HEK293T (cell line): ENCODE results near the gene KCNJ18.
"Not testable (repeated sequence)": the region's sequence is repeated elsewhere in the genome, so short reads cannot be mapped to it uniquely, and the experiment has no call there.

Source experiments
- CTCF ChIA-PET: fragments of 350-600 bp; formaldehyde crosslinking; extraction: SDS; loops from one replicate; lab custom pipeline; 2021; ENCODE audit warnings: antibody characterized with exemption, inconsistent platforms; lab: Yijun Ruan, JAX
- POLR2A ChIA-PET: fragments of 350-600 bp; formaldehyde crosslinking; extraction: SDS; loops from one replicate; lab custom pipeline; 2020; ENCODE audit warnings: antibody characterized with exemption, inconsistent platforms; lab: Yijun Ruan, JAX
- DNase-seq: peaks from one replicate; pipeline ENCODE4 v3.0.0; 2012; ENCODE audit warnings: mixed read lengths; ENCODE audit errors: extremely low spot score
- ARNT ChIP-seq: fragments of 450-650 bp; IDR thresholded peaks from 2 replicates; pipeline ENCODE4 v1.6.1; 2017; ENCODE audit warnings: mild to moderate bottlenecking
- BHLHE40 ChIP-seq: fragments of 450-650 bp; IDR thresholded peaks from 2 replicates; pipeline ENCODE4 v1.6.1; 2016; ENCODE audit warnings: mild to moderate bottlenecking, moderate library complexity, borderline replicate concordance
- CTBP1 ChIP-seq: fragments of 450-650 bp; IDR thresholded peaks from 2 replicates; pipeline ENCODE4 v1.6.1; 2016; ENCODE audit warnings: borderline replicate concordance
- ELF4 ChIP-seq: fragments of 450-650 bp; IDR thresholded peaks from 2 replicates; pipeline ENCODE4 v1.6.1; 2017; ENCODE audit warnings: antibody characterized with exemption
- FOXK2 ChIP-seq: fragments of 450-650 bp; IDR thresholded peaks from 2 replicates; pipeline ENCODE4 v1.6.1; 2016; ENCODE audit warnings: mild to moderate bottlenecking
- FOXM1 ChIP-seq: fragments of 450-650 bp; IDR thresholded peaks from 2 replicates; pipeline ENCODE4 v1.6.1; 2017; ENCODE audit warnings: mild to moderate bottlenecking, borderline replicate concordance
- HDGF ChIP-seq: fragments of 450-650 bp; IDR thresholded peaks from 2 replicates; pipeline ENCODE4 v1.6.1; 2017; ENCODE audit warnings: antibody characterized with exemption, borderline replicate concordance
- L3MBTL2 ChIP-seq: fragments of 450-650 bp; conservative IDR thresholded peaks from 2 replicates; pipeline ENCODE4 v1.6.1; 2016; ENCODE audit warnings: mild to moderate bottlenecking
- LEF1 ChIP-seq: fragments of 450-650 bp; IDR thresholded peaks from 2 replicates; pipeline ENCODE4 v1.6.1; 2017; ENCODE audit warnings: mild to moderate bottlenecking, borderline replicate concordance
- NFRKB ChIP-seq: fragments of 450-650 bp; IDR thresholded peaks from 2 replicates; pipeline ENCODE4 v1.6.1; 2016; ENCODE audit warnings: mild to moderate bottlenecking, moderate library complexity
- SP1 ChIP-seq: fragments of 450-650 bp; IDR thresholded peaks from 2 replicates; pipeline ENCODE4 v1.6.1; 2017
- TARDBP ChIP-seq: fragments of 450-650 bp; IDR thresholded peaks from 2 replicates; pipeline ENCODE4 v1.6.1; 2016
- ZNF384 ChIP-seq: fragments of 450-650 bp; IDR thresholded peaks from 2 replicates; pipeline ENCODE4 v1.6.1; 2016
- TF ChIP-seq, protein P1 (sequence below): fragments of 450-650 bp; IDR thresholded peaks from 2 replicates; pipeline ENCODE4 v1.6.1; 2016

Gene KCNJ18

DNA sequence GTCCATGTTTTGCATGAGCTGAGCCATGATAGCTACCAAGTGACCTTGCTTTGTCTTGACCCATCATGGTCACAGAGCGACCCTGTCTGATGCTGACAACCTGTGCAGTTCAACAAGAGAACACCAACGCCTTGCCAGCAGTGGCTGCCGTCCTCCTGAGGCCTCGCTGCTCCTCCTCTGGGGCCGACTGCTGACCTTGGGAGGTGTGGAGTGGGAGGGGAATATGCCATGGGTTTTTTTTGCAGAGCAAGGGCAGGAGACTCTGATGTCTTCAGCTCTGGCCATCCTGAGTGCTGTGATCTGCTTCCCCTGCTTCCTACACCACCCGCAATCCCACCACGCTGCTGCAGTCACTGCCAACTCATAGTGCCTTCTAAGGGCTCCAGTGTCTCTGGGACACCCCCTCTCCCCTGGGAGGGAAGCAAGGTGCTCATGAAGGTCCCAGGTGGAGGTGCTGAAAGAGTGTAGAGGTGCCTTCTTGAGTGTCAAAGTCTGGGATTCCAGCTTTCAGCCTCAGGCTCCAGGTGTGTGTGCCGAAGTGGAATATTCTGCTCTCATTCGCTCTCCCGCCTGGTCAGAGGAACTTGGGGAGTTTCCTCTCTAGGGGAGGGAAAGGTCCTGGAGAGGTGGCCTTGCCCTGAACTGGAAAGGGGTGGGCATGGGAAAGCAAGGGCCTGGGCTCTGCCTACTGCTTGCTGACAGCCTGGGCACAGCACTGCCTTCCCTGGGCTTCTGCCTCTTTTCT is 22.5 kb upstream of the KCNJ18 start:
- DNase-seq, POLR2A ChIA-PET: not testable (repeated sequence)
- CTCF ChIA-PET = interaction anchor here (0.7 kb wide), 1 partner anchor 217 kb away, joined by 3 read pairs; no protein-coding TSS in a partner anchor

DNA sequence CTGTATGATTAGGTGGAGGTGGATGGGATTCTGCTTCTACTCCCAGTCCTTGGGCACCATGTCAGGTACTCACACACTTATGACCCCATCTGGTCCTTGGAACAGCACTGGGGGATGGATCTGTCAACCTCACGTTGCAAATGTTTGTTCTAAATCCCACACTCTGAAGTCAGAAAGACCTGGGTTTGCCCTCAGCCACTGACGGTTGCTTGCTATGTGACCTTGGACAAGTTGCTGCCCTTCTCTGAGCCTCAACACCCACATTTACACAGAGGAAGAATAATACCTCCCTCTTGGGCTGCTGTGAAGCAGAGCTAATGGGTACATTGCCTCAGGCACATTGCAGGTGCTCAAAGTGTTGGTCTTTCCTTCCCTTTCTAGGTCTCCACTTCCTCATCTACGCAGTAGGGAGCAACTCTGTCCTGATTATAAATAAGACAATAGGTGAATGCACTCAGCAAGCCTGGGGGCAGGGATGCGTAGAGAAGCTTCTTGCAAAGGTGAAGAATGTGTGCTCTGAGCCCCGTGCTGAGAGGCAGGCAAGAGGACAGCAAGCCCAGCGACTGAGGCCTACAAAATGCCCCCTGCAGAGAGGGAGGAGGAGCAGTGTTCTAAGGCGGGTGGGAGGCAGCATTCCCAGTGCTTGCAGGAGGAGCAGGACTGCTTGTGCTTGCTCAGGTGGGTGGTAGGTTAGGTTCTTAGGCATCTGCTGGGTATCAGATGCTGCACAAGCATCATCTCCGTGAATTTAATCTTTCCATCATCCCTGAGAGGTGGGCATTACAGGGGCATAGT is 21.8 kb upstream of the KCNJ18 start:
- DNase-seq, CTCF ChIA-PET, POLR2A ChIA-PET: not testable (repeated sequence)

DNA sequence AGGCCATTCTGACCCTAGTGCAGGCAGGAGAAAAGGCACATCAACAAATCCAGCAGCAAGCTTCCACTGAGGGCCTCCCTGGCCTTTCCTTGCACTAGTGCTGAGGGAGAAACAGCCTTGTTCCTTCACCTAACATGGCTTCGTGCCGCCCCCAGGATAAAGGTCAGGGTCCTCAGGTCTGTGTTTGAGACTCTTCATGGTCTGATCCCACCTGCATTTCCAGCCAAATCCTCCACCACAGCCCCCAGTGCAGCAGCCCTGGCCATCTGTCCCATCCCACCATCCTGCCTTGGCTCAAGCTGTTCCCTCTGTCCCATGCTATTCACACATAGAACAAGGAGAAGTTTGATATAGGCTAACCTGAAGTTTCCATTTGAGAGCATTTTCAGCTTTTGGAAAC is 20.9 kb upstream of the KCNJ18 start:
- CTCF ChIA-PET, DNase-seq, POLR2A ChIA-PET: not testable (repeated sequence)

DNA sequence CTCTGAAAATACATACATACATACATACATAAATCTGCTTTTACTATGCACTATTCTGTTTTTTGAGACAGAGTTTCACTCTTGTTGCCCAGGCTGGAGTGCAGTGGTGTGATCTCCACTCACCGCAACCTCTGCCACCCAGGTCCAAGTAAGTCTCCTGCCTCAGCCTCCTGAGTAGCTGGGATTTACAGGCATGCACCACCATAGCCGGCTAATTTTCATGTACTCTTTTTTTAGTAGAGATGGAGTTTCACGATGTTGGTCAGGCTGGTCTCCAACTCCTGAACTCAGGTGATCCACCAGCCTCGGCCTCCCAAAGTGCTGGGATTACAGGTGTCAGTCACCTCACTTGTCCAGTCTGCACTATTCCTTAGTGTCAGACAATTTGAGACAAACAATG is 20.5 kb upstream of the KCNJ18 start:
- POLR2A ChIA-PET, DNase-seq, CTCF ChIA-PET: not testable (repeated sequence)

DNA sequence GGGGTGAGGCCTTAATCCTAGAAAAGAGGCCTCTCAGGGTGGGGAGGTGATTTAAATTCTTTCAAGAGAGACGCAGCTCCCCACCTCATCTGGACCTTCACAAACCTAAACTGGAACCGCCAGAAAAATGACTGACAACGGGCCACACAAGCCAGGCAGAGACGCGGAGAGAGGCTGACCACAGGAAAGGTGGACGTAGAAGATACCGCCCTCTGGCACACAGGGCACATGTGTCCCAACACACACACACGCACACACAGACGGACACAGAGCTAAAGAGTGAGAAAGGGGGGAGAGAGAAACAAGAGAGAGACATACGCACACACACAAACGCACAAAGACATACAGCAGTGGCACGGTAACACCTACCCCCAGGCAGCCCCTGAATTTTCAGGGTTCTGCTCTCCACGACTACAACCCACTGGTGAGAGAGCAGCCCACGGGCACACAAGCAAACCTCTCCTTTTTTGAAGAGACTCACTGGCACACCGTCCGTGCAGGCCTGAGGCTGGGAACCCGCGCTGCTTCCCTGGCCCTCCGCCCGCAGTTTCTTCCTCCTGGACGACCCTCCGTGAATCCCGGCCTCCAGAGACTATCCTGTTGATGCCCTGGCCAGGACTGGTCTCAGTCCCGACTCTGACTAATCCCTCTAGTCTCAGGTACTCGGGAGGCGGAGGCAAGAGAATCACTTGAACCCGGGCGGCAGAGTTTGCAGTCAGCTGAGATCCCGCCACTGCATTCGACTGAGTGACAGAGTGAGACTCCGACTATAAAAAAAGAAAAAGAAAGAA is 18.7 kb upstream of the KCNJ18 start:
- DNase-seq, POLR2A ChIA-PET, CTCF ChIA-PET: not testable (repeated sequence)

DNA sequence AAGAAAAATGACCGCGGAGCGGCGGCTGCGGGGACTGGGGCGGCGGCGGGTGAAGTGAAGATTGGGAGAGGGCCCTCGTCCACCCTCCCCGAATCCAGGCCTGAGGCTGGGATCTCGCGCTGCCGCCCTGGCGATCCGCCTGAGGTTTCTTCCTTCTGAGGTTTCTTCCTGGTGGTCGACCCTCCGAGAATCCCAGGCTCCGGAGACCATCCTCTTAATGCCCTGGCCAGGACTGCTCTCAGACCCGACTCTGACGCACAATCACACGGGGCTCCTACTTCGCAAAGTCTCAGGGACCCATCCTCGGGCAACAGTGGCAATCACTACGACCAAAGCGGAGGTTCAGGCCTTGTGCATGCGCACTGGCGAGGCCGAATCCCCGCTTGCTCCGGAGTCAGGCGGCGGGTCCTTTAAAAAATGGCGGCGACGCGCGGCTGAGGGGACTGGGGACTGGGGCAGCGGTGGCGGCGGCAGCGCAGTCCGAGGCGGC is 18.0 kb upstream of the KCNJ18 start:
- POLR2A ChIA-PET = no interaction called here
- no peak for TF ChIP-seq LEF1
- TF ChIP-seq FOXK2 = no peak
- TF ChIP-seq SP1 = no peak
- no peak for TF ChIP-seq BHLHE40
- TF ChIP-seq CTBP1 = no peak
- DNase-seq = no peak

DNA sequence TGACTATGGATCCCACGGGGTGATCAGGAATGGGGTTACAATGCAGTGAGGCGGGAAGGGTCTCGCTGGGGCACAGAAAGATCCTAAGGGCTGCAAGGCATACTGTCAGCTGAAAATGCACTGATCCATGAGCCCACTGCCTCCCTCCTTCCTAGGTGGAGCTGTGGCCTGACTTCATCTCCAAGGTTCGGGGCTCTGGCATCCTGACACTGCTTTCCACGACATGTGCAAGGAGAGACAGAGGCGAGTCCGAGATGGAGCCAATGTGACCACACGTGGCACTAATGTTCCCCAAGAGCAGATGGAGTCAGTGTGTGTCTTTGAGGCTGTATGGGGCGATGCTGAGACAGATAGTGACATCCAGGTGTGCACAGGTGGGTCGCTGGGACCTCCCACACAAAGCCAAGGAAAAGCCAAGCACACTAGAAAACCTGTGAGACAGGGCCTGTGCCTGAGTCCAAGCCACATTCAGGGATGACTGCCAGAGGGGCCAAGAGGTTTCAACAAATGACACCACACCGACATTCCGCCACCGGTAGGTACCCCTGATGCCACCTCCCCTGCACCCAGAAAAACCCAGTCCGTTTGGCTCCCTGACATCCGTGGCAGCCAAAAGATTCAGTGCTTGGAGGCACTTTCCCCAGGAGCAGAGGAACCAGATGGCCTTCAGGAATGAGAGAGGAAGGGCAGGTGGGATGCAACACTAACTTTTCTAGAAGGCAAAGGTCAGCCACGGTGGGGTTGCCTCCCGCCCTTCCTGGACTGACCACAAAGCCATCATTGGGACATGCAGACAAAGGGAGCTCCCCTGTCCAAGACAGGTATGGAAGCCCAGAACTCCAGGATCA is 17.2 kb upstream of the KCNJ18 start:
- POLR2A ChIA-PET, CTCF ChIA-PET, DNase-seq: not testable (repeated sequence)

More for the DNA sequence above, 18.0 kb upstream of the KCNJ18 start:
- CTCF ChIA-PET = no interaction called here

DNA sequence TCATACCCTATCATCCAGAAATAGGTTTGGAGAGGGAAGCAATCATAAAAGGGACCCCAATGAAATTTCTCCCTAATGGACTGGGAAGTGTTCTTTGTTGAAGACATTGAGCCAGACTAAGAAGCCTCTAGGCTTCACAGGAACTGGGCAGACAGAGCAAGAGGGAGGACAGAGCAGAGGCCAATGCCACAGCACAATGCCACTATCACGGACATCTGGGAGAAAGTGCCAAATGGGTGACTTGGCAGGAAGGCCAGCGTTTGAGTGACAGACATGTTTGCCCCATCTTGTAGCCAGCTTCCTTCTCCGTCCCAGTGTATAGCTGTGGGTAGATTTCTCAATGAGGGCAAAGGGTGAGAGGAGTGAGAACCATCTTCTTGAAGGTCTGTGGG is 16.6 kb upstream of the KCNJ18 start:
- CTCF ChIA-PET, DNase-seq, POLR2A ChIA-PET: not testable (repeated sequence)

DNA sequence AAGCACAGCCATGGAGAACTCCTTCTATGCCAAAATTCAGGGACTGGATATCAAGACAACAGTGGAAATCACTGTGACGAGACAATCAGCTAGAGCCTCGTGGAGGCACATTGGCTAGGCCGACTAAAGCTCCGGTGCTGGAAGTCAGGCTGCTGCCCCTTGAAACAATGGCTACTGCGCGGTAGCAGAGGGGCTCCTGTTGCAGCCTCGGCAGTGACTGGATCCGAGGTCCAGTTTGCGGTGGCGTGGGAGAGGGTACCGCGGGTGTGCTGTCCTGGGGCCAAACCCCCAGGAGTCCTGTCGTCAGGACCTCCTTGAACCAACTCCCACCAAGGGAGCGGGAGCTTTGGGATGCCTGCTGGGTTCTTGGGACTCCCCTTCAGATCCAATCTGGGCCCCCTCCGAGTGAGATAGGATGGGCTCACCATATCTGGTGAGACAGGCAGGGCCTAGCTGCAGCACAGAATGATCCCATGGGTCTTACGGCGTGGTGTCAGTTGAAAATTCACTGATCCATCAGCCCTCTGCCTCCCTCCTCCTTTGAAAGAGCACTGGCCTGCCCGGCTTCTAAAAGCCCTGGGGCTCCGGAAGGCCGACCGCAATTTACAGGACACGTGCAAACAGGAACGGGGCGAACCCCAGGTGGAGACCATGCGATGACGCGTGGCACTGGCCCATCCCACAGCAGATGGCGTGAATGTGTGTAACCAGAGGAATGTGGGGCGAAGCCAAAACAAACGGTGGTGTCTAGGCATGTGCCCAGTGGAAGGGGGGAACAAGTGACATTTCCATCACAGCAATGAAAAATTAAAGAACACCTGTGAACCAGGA is 15.8 kb upstream of the KCNJ18 start:
- DNase-seq = no peak
- ChIA-PET CTCF (no interaction called here), POLR2A (no interaction called here)
- TF ChIP-seq FOXM1 (no peak), ZNF384 (no peak), CTBP1 (no peak), ARNT (no peak), L3MBTL2 (no peak), NFRKB (no peak), HDGF (no peak), FOXK2 (no peak), ELF4 (no peak), TARDBP (no peak)
- TF ChIP-seq, protein P1, sequence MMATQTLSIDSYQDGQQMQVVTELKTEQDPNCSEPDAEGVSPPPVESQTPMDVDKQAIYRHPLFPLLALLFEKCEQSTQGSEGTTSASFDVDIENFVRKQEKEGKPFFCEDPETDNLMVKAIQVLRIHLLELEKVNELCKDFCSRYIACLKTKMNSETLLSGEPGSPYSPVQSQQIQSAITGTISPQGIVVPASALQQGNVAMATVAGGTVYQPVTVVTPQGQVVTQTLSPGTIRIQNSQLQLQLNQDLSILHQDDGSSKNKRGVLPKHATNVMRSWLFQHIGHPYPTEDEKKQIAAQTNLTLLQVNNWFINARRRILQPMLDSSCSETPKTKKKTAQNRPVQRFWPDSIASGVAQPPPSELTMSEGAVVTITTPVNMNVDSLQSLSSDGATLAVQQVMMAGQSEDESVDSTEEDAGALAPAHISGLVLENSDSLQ = no peak
